GM12874 (cell line): ENCODE results near the gene B3GNT9.

Experiments
- CTCF ChIP-seq: IDR thresholded peaks from 2 replicates; pipeline ENCODE4 v1.5.1; 2011; ENCODE audit warnings: low read depth, mild to moderate bottlenecking, control low read depth, low read length, moderate library complexity; ENCODE audit not compliant: insufficient read depth

Gene B3GNT9

GRCh38 chr16:67128887-67129286, 21.9 kb downstream of the B3GNT9 start:
- no peak for TF ChIP-seq CTCF

- no peak for TF ChIP-seq CTCF
These were observed 22.4 kb downstream of the B3GNT9 start for GRCh38 chr16:67128417-67128816.

GRCh38 chr16:67120025-67120424, 30.8 kb downstream of the B3GNT9 start:
- TF ChIP-seq CTCF: no peak

GRCh38 chr16:67117716-67118115, 33.1 kb downstream of the B3GNT9 start:
- TF ChIP-seq CTCF: no peak

- TF ChIP-seq CTCF: no peak
These were observed 34.1 kb downstream of the B3GNT9 start for GRCh38 chr16:67116388-67117311.

- no peak for TF ChIP-seq CTCF
These were observed 35.2 kb downstream of the B3GNT9 start for GRCh38 chr16:67115639-67116038.

- TF ChIP-seq CTCF: no peak
These were observed 36.0 kb downstream of the B3GNT9 start for GRCh38 chr16:67114793-67115192.
